RPMI8226 (cell line): Measurements from ENCODE around the gene OR5K3.
A peak's percentile ranks its signal among the peaks of the same experiment; 100 is the strongest.
"Not testable (repeated sequence)": the region's sequence is repeated elsewhere in the genome, so short reads cannot be mapped to it uniquely, and the experiment has no call there.

Source experiments
- DNase-seq: peaks from one replicate; pipeline ENCODE4 v3.0.0-alpha.2; 2015

The OR5K3 gene, protein sequence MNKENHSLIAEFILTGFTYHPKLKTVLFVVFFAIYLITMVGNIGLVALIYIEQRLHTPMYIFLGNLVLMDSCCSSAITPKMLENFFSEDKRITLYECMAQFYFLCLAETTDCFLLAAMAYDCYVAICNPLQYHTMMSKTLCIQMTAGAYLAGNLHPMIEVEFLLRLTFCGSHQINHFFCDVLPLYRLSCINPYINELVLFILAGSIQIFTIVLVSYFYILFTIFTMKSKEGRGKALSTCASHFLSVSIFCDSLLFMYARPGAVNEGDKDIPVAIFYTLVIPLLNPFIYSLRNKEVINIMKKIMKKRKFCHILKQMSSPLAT

GRCh38 chr3:98390366-98390765, at the start of gene OR5K3:
TSS of gene OR5K3 (plus strand) at chr3:98390666. CDS start at chr3:98390666, 0 bp downstream.
- no peak for DNase-seq

- no peak for DNase-seq
Observed at GRCh38 chr3:98341758-98342157, 48.7 kb upstream of the OR5K3 start.

DNA sequence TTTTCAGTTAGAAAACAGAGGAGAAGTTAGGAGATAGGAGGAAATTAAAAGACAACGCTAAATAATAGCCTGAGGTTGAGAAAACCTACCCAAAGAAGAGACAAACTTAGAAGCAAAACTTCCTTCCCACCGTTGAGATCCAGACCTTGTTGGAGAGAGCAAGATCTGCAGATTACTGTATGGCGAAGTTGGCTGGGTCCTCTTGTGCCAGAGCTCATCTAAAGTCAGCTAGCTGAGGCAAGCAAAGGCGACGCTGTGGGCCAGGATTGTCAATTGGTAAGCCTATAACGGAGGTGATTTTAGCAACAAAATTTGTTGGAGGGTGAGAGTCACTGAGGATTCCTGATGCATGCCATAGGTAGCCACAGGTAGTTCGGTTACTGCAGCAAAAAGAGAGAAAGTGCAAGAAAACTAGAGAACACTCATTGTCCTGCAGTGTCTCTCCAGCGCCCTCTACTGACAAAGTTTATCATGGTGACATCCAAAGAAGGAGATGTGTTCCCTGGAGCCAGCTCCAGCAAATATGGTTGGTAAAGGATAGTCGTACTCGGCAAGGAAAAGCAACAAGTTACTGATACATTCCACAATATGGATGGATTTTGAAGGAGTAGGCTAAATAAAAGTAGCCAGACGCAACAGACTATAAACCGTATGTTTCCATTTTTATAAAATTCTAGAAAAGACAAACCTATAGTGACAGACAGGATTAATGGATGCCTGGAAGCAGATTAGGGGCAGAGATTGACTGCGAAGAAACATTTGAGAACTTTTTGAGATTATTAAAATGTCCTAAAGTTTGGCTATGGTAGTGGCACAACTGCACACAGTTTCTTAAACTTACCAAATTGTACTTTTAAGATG, 46.6 kb upstream of the OR5K3 start:
- peak; percentile 74 for DNase-seq

DNA sequence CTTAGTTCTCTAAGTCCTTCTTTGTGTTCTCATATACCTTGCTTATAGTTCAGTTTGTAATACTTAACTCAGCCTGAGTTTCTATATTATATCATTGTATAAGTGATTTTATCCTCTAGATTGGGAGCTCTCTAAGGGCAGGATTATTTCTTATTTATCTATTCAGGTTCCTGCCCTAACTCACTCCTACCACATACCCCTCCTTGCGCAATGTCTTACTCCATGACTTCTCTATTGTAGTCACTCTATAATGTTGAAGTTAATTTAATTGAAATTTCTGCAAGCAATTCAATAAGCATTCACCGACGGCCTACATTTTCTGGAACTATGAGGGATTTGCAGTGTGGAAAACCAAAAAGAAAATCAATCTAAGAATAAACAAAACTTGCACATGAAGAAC, 40.4 kb upstream of the OR5K3 start:
- no peak for DNase-seq

DNA sequence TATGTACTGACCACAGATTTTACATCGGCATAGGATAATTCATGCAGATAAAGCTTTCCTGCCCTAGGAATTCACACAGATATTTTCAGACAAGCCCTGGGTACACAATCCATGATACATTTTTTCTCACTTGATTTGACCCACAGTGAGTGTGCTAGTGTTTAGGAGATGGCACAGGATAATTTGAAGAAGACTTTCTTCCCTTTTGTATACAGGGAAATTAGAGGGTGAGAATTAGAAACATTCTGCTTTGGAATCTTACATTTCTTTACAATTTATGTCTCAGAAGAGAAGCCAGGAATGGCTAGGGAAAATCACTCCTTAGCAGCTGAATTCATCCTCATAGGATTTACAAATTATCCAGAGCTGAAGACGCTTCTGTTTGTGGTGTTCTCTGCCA, 36.9 kb upstream of the OR5K3 start, which contains the start of gene OR5K4:
OR5K4 (plus strand) TSS at position 301 of the 400 bp plus-strand sequence; CDS start at position 301, 0 bp downstream.
- no peak for DNase-seq

DNA sequence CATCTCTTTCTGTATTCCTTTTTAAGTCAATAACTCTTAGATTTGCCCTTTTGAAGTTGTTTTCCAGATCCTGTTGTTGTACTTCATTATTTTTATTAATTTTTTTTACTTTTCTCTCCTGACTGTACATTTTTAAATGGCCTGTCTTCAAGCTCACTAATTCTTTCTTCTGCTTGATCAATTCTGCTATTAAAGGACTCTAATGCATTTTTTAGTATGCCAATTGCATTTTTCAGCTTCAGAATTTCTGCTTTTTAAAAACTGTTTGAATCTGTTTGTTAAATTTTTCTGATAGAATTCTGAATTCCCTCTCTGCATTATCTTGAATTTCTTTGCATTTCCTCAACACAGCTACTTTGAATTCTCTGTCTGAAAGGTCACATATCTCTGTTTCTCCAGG, 31.2 kb upstream of the OR5K3 start:
- DNase-seq: no peak

GRCh38 chr3:98359993-98360675, 30.3 kb upstream of the OR5K3 start:
- DNase-seq: no peak

DNA sequence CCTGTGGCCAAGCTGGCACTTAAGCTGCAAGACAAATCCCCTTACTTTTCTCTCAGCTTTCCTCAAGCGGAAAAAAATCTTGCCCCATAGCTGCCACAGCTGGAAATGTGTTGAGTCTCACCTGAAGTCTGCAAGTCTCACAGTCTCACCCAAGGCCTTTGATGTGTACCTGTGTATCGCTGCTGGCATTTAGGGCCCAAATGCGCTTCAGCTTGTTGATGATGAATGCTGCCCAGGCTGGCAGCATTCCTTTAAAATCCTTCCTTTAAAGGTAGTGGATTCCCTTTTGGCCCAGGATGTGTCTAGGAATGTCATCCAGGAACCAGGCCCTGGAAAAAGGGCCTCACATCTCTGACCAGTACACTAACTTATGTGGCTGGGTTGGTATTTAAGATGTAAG, 29.8 kb upstream of the OR5K3 start:
- no peak for DNase-seq

- no peak for DNase-seq
Observed at GRCh38 chr3:98361289-98361688, 29.2 kb upstream of the OR5K3 start.

DNA sequence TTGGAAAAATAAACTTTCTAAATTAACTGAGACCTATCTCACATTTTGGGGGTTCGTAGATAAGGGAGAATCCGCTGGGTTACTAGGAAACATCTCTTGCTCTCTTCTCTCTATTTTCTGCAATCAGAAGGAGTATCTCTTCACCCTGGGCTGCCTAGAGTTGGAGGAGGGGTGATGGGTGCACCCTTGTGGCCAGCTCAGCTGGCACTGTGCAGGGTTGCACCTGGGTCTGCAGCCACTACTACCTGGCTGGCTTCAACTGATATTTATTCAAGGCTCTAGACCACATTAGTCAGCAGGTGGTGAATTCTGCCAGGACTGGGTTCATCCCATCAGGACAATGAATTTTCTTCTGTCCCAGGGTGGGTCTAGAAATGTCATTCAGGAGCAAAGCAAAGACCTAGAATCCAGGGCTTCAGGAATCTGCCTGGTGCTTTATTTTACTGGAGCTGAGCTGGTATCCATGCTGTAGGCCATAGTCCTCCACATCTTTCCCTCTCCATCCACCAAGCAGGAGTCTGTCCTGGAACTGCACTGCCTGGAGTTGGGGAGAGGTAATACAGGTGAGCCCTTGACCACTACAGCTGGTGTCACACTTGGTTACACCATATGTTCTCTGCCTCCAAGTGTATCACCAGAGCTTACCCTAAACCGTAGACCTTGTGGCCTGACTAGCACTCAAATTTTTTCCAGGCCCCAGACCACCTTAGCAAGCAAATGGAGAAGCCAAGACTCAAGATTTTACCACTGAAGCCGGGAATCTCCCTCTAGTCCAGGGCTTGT, 22.8 kb upstream of the OR5K3 start:
- DNase-seq: no peak

DNA sequence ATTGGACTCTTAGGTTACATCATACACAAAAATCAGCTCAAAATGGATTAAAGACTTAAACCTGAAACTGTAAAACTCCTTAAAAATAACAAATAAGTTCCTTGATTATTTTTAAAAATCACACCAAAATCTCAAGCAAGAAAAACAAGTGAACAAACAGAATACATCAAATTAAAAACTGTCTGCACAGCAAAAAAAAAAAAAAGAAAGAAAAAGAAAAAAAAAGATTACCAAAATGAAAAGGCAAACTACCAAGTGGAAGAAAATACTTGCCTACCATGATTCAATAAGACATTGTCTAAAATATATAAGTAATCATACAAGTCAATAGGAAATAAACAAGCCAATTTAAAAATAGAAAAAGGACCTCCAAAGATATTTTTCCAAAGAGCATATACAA, 19.3 kb upstream of the OR5K3 start:
- no peak for DNase-seq

DNA sequence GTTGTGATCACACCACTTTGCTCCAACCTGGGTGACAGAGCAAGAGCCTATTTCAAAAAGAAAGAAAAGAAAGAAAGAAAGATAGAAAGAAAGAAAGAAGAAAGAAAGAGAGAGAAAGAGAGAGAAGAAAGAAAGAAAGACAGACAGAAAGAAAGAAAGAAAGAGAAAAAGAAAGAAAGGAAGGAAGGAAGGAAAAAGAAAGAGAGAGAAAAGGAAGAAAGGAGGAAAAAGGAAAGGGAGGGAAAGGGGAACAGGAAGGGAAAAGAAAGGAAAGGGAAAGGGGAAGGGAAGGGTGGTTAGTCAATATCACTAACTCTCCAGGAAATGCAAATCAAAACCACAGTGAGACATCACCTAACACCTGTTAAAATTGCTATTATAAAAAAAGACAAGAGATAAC, 18.6 kb upstream of the OR5K3 start:
- DNase-seq: no peak

DNA sequence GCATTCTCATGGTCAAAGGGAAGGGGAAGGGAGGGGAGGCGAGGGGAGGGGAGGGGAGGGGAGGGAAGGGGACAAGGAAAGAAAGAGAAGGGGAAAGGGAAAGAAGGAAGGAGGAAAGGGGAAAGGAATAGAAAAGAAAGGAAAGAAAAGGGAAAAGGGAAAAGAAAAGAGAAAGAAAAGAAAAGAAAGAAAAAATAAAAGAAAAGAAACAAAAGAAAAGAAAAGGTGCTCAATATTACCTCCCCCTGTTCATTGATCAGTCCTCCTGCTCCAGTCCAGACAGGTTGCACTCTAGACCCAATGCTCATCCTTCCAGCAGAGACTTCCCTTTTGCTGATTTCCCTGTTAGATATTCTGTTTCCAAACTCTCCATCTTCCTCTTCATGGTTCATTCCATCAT, 18.0 kb upstream of the OR5K3 start:
- DNase-seq: no peak

DNA sequence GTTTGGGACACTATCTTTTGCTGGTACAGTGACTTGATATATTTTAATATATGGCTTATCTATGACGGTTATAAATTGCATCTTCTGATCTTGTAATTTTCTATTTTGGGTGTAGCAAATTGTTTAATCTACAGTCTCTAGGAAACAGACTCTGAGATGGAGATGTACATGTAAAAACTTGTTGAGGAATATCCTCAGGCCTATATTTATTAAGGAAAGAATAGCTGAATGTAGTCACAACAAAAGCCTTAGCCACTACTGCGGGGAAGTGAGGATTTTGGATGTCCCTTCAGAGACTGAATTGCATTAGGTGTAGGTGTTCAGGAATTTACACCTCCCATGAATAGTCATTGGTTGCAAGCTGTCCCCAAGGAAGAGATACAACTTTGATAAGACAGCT, 13.8 kb upstream of the OR5K3 start:
- no peak for DNase-seq

DNA sequence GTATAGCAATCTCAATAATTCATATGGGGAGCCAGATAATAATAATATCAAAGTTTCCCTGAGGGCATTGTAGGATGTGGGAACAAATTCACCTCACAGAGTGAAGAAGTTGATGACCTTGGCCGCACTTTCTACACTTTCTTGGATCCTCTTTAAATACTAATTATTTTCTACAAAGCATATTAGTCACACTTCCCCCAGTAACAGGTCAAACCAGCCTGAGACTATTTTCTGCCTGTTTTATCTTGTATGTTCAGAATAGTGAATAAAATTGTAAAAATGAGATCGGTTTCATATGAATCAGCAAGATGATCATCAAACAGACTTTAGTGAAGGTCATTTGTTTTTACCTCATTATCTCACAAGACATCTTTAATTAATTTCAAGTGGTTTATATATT, 2.3 kb upstream of the OR5K3 start:
- no peak for DNase-seq

DNA sequence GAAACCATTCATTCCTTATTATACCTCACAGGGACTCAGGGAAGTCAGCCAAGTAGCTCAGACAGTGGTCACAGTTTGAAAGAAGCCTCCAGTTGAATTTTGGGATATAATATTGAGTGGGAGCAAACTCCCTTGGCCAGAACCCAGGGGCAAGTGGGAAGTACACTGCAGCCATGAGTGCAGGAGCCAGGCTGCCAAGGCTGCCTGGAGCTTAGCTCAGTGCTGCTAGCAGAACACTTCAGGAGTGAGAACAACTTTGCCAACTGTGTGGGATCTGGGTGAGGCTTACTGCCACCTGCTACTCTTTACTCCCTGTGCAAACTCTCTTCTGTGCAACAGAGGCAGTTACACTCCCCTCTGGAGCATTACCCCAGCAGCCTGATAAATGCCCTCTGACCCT, 4.6 kb downstream of the OR5K3 start:
- DNase-seq: no peak

- not testable (repeated sequence) for DNase-seq
Observed at GRCh38 chr3:98396482-98396881, 6.0 kb downstream of the OR5K3 start.

DNA sequence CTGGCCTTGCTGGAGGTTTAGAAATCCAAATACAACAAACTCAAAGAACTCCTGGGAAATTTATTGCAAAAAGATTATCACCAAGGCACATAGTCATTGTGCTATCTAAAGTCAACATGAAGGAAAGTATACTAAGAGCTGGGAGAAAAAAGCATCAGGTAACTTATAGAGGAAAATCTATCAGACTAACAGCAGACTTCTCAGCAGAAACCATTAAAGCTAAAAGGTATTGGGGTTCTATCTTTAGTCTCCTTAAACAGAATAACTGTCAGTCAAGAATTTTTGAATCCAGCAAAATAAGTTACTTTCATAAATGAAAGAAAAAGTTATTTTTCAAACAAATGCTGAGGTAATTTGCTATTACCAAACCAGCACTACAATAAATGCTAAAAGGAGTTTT, 8.0 kb downstream of the OR5K3 start:
- DNase-seq: no peak

DNA sequence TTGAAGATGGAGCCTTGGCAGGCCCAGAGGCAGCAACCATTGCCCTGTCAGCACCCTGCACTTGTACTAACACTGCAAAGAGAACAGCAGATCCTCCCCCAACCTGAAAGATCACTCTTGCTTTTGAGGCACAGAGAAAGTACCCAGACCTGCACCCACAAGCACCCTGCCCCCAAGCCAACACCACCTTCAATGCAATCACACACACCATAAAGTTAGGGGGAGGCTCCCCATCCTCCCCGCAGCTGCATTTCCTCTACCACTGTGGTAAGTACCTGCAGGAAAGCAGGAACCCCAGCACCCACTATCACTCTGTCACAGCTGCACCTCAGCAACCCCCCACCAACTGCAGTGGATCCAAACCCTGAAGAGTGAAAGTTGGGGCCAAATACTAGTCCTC, 12.0 kb downstream of the OR5K3 start:
- DNase-seq: no peak

GRCh38 chr3:98404010-98404409, 13.5 kb downstream of the OR5K3 start:
- no peak for DNase-seq

DNA sequence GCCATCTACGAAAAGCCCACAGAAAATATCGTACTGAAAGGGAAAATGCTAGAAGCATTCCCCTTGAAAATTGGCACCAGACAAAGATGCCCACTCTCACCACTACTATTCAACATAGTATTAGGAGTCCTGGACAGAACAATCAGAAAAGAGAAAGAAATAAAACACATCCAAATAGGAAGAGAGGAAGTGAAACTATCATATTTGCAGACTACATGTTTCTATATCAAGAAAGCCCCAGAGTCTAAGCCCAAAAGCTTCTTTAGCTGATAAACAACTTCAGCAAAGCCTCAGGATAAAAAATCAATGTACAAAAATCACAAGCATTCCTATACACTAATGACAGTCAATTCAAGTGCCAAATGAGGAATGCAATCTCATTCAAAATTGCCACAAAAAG, 15.6 kb downstream of the OR5K3 start:
- DNase-seq: peak; percentile 42

GRCh38 chr3:98432575-98432974, 42.1 kb downstream of the OR5K3 start:
- DNase-seq: no peak

DNA sequence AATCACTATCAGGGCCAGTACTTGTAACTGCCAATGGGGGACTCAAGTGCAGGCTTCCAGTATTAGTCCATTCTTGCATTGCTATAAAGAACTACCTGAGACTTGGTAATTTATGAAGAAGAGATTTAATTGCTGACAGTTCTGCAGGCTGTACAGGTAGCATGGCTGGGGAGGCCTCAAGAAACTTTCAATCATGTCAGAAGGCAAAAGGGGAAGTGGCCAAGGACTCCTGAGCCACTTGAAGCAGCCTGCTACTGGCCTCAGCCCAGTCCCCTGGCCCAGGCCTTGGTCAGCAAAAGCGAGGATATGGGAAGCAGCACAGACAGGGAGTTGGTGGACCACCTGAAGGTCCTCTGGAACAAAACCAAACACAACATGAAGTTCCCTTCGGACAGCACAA, 43.3 kb downstream of the OR5K3 start:
- DNase-seq: no peak
